SK-N-SH (cell line): ENCODE data around the gene NR1D2. TPM values are rescaled to one million over a fixed set of nuclear protein-coding genes. Genes with fewer than 3 reads are reported as not detected.

Source experiments
- CTCF ChIA-PET: fragments of 300-600, 350-600 bp; formaldehyde crosslinking; extraction: SDS; loops from one replicate; lab custom pipeline; 2021; lab: Yijun Ruan, JAX
- POLR2A ChIA-PET: fragments of 350-600 bp; sonication (Branson Sonifier 250); formaldehyde crosslinking; extraction: SDS; loops from one replicate; lab custom pipeline; 2020; ENCODE audit warnings: antibody characterized with exemption, inconsistent platforms; lab: Yijun Ruan, JAX
- DNase-seq: peaks from one replicate; pipeline ENCODE4 v3.0.0; 2012
- H2AFZ ChIP-seq: fragments of 200-600 bp; sonication (generic); 2 replicates; pipeline ENCODE4 v1.8.1; 2016; ENCODE audit warnings: antibody characterized with exemption, mild to moderate bottlenecking, low read depth
- H3F3A ChIP-seq: fragments of 200-600 bp; sonication (generic); replicated peaks from 2 replicates; pipeline ENCODE3; 2016; ENCODE audit warnings: antibody characterized with exemption, mild to moderate bottlenecking; ENCODE audit not compliant: insufficient read depth
- H3K27ac ChIP-seq, 2 experiments: fragments of 200-500 bp in 1 of 2; fragments of 200-600 bp in 1 of 2; sonication (Bioruptor generic) in 1 of 2; sonication (generic), shearing (Covaris generic) in 1 of 2; 2 replicates each; pipeline versions ENCODE4 v1.5.1 to v1.6.1; 2014 to 2016; ENCODE audit warnings: low read depth in 2 of 2, inconsistent platforms in 1 of 2, low read length in 1 of 2, mild to moderate bottlenecking in 1 of 2, mixed read lengths in 1 of 2
- H3K27me3 ChIP-seq: fragments of 200-600 bp; sonication (generic), shearing (Covaris generic); 2 replicates; pipeline ENCODE4 v1.6.1; 2016; ENCODE audit warnings: mixed run types; ENCODE audit not compliant: insufficient read depth
- H3K36me3 ChIP-seq, 2 experiments: fragments of 200-500 bp in 1 of 2; fragments of 200-600 bp in 1 of 2; sonication (Bioruptor generic) in 1 of 2; sonication (generic) in 1 of 2; replicated peaks in 1 of 2; 2 replicates each; pipeline versions ENCODE3 to v1.5.1; 2014 to 2016; ENCODE audit warnings: low read length in 1 of 2, mild to moderate bottlenecking in 1 of 2; ENCODE audit not compliant: insufficient read depth in 2 of 2, control insufficient read depth in 1 of 2
- H3K4me1 ChIP-seq, 2 experiments: fragments of 200-500 bp in 1 of 2; fragments of 200-600 bp in 1 of 2; sonication (Bioruptor generic) in 1 of 2; sonication (generic), shearing (Covaris generic) in 1 of 2; 2 replicates each; pipeline versions ENCODE4 v1.5.1 to v1.6.1; 2014 to 2016; ENCODE audit warnings: low read depth in 1 of 2, low read length in 1 of 2, mixed run types in 1 of 2; ENCODE audit not compliant: insufficient read depth in 2 of 2, control insufficient read depth in 1 of 2
- H3K4me2 ChIP-seq: fragments of 200-600 bp; sonication (generic), shearing (Covaris generic); 2 replicates; pipeline ENCODE4 v1.6.1; 2017; ENCODE audit warnings: mixed run types
- H3K4me3 ChIP-seq, 2 experiments: fragments of 200-500 bp in 1 of 2; fragments of 200-600 bp in 1 of 2; sonication (Bioruptor generic) in 1 of 2; sonication (generic), shearing (Covaris generic) in 1 of 2; 2 replicates each; pipeline versions ENCODE4 v1.5.1 to v1.8.1; 2014 to 2016; ENCODE audit warnings: low read depth in 2 of 2, inconsistent platforms in 1 of 2, low read length in 1 of 2, mild to moderate bottlenecking in 1 of 2, mixed read lengths in 1 of 2, moderate library complexity in 1 of 2
- H3K79me2 ChIP-seq: fragments of 200-600 bp; sonication (generic); 2 replicates; pipeline ENCODE4 v1.8.1; 2017; ENCODE audit warnings: mild to moderate bottlenecking; ENCODE audit not compliant: insufficient read depth
- H3K9ac ChIP-seq: fragments of 200-600 bp; sonication (generic); 2 replicates; pipeline ENCODE4 v1.6.1; 2017; ENCODE audit warnings: mixed run types
- H3K9me2 ChIP-seq: fragments of 200-600 bp; sonication (generic); 2 replicates; pipeline ENCODE4 v1.6.1; 2017; ENCODE audit warnings: mixed run types
- H3K9me3 ChIP-seq: fragments of 200-600 bp; sonication (generic); 2 replicates; pipeline ENCODE4 v1.6.1; 2017; ENCODE audit warnings: mixed run types, mild to moderate bottlenecking, moderate library complexity
- H4K20me1 ChIP-seq: fragments of 200-600 bp; sonication (generic); 2 replicates; pipeline ENCODE4 v1.6.1; 2017; ENCODE audit warnings: mild to moderate bottlenecking, mixed run types; ENCODE audit not compliant: insufficient read depth
- CHD2 ChIP-seq: fragments of 150-350 bp; IDR thresholded peaks from 2 replicates; pipeline ENCODE4 v1.6.1; 2018; ENCODE audit warnings: low read length; ENCODE audit not compliant: partially characterized antibody
- EZH2phosphoT487 ChIP-seq: fragments of 200-600 bp; sonication (generic); IDR thresholded peaks from 2 replicates; pipeline ENCODE4 v1.6.1; 2017; ENCODE audit warnings: low read depth, mixed run types, mild to moderate bottlenecking, antibody characterized with exemption, moderate library complexity, borderline replicate concordance
- JUND ChIP-seq: IDR thresholded peaks from 2 replicates; pipeline ENCODE4 v1.4.0; 2012
- MXI1 ChIP-seq: IDR thresholded peaks from 2 replicates; pipeline ENCODE4 v1.6.1; 2012; ENCODE audit warnings: mild to moderate bottlenecking, low read depth, low read length, improper control_type of control experiment
- RFX5 ChIP-seq: IDR thresholded peaks from 2 replicates; pipeline ENCODE4 v1.6.1; 2012; ENCODE audit warnings: mild to moderate bottlenecking, improper control_type of control experiment, low read length
- SIN3A ChIP-seq: IDR thresholded peaks from 2 replicates; pipeline ENCODE4 v1.6.1; 2012; ENCODE audit warnings: low read depth, mild to moderate bottlenecking, low read length, moderate library complexity, borderline replicate concordance
- TAF1 ChIP-seq: IDR thresholded peaks from 2 replicates; pipeline ENCODE4 v1.6.1; 2012; ENCODE audit warnings: low read depth, mild to moderate bottlenecking, low read length, moderate library complexity, borderline replicate concordance
- TCF12 ChIP-seq: IDR thresholded peaks from 2 replicates; pipeline ENCODE4 v1.4.0; 2012
- WGBS: methylation state at CpG from one replicate; pipeline ENCODE4 v1.1.6; 2017; ENCODE audit warnings: low lambda C conversion rate; 5-methylcytosine and 5-hydroxymethylcytosine counted together
- polyA plus RNA-seq, 3 experiments: library from polyadenylated mRNA; depleted of rRNA; stranded (reverse); fragments of >200 nt; gene quantifications; 2 replicates each; pipeline ENCODE4 v1.2.3, GENCODE V29; 2012
- TF ChIP-seq, protein P1 (sequence below): IDR thresholded peaks from 2 replicates; pipeline ENCODE4; 2012
- TF ChIP-seq, protein P2 (sequence below): IDR thresholded peaks from 2 replicates; pipeline ENCODE4 v1.4.0; 2012; ENCODE audit warnings: low read depth
- TF ChIP-seq, protein P3 (sequence below): IDR thresholded peaks from 2 replicates; pipeline ENCODE4 v1.6.1; 2012; ENCODE audit warnings: mild to moderate bottlenecking, low read depth, low read length, moderate library complexity
- TF ChIP-seq, protein P4 (sequence below): fragments of 150-350 bp; IDR thresholded peaks from 2 replicates; pipeline ENCODE4 v1.6.1; 2016; ENCODE audit warnings: mild to moderate bottlenecking, low read depth, low read length
- TF ChIP-seq, protein P5 (sequence below): fragments of 150-350 bp; IDR thresholded peaks from 2 replicates; pipeline ENCODE4 v1.6.1; 2017; ENCODE audit warnings: antibody characterized with exemption, low read length, low read depth, borderline replicate concordance

NR1D2 gene
- polyA plus RNA-seq, 1 of the 3 experiments (the other 2 are of a cell fraction) = 12.0 TPM

DNA sequence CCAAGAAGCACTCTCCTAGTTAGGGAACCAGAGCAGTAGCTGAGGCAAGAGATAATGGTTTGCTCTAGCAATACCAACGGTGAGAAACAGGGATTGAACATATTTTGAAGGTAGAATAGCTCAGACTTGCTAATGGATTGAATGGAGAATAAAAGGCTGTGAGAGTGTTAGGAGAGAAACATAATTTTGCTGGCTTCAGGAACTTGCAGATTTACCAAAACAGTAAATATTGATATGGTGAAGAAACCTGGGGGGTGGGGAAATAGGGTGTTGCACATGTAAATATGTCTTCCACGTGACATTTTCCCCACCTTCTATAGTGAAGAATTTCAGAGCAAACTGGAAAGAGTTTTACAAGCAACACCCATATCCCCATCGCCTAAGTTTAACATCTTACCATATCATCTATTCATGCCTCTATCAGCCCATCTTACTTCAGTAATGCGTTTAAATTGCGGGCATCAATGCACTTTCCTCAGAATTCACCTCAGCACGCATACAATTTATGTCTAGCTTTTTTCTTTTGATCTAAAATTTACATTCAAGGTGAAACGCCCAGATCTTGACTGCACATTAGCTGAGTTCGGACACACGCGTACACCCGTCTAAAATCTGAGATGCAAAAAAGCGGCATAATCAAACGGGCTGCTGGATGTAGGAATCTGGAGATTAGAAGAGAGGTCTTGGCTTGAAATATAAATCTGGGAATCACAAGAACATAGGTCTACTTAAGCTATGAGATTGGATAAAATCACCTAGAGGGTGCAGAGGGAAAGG is 891 bp upstream of the NR1D2 start:
- POLR2A ChIA-PET = interaction anchor here (0.5 to 2.5 kb wide), 2 partner anchors 26 to 116 kb away, joined by 3 to 18 read pairs; partner anchors contain the start of genes NKIRAS1 and RPL15
- Histone ChIP-seq H3F3A (peaks cover 14% of the 10 kb centered on the region), H3K9me3 (no peaks in the 10 kb centered on the region), H3K36me3 (peaks cover 0 to 11% of the 10 kb centered on the region in 2 experiments), H3K27ac (peak overlapping the region in 1 of 2 experiments; percentile 45; a peak in 2 of 4 replicates), H4K20me1 (peaks cover 31% of the 10 kb centered on the region), H3K4me3 (peak overlapping the region; percentile 61 to 84; a peak in 3 of 4 replicates), H2AFZ (no peak overlapping the region), H3K9ac (peak overlapping the region; percentile 80; the same call in 1 of the 2 replicates), H3K4me2 (peak overlapping the region; percentile 76), H3K79me2 (peaks cover 33% of the 10 kb centered on the region), H3K27me3 (no peaks in the 10 kb centered on the region), H3K9me2 (no peaks in the 10 kb centered on the region), H3K4me1 (peaks cover 12 to 17% of the 10 kb centered on the region in 2 experiments; a peak in 3 of 4 replicates)
- no peak for TF ChIP-seq MXI1
- TF ChIP-seq, protein P1, sequence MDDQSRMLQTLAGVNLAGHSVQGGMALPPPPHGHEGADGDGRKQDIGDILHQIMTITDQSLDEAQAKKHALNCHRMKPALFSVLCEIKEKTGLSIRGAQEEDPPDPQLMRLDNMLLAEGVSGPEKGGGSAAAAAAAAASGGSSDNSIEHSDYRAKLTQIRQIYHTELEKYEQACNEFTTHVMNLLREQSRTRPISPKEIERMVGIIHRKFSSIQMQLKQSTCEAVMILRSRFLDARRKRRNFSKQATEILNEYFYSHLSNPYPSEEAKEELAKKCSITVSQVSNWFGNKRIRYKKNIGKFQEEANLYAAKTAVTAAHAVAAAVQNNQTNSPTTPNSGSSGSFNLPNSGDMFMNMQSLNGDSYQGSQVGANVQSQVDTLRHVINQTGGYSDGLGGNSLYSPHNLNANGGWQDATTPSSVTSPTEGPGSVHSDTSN = no peak
- TF ChIP-seq, protein P2, sequence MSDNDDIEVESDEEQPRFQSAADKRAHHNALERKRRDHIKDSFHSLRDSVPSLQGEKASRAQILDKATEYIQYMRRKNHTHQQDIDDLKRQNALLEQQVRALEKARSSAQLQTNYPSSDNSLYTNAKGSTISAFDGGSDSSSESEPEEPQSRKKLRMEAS = no peak
- TF ChIP-seq, protein P3, sequence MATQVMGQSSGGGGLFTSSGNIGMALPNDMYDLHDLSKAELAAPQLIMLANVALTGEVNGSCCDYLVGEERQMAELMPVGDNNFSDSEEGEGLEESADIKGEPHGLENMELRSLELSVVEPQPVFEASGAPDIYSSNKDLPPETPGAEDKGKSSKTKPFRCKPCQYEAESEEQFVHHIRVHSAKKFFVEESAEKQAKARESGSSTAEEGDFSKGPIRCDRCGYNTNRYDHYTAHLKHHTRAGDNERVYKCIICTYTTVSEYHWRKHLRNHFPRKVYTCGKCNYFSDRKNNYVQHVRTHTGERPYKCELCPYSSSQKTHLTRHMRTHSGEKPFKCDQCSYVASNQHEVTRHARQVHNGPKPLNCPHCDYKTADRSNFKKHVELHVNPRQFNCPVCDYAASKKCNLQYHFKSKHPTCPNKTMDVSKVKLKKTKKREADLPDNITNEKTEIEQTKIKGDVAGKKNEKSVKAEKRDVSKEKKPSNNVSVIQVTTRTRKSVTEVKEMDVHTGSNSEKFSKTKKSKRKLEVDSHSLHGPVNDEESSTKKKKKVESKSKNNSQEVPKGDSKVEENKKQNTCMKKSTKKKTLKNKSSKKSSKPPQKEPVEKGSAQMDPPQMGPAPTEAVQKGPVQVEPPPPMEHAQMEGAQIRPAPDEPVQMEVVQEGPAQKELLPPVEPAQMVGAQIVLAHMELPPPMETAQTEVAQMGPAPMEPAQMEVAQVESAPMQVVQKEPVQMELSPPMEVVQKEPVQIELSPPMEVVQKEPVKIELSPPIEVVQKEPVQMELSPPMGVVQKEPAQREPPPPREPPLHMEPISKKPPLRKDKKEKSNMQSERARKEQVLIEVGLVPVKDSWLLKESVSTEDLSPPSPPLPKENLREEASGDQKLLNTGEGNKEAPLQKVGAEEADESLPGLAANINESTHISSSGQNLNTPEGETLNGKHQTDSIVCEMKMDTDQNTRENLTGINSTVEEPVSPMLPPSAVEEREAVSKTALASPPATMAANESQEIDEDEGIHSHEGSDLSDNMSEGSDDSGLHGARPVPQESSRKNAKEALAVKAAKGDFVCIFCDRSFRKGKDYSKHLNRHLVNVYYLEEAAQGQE = no peak
- no peak for TF ChIP-seq JUND
- 67% methylated on average over 13 of the region's 13 CpGs for WGBS
- no peak for DNase-seq
- CTCF ChIA-PET = interaction anchor here (1.0 to 1.2 kb wide), 2 partner anchors 10 to 25 kb away, joined by 3 to 5 read pairs; no protein-coding TSS in a partner anchor

DNA sequence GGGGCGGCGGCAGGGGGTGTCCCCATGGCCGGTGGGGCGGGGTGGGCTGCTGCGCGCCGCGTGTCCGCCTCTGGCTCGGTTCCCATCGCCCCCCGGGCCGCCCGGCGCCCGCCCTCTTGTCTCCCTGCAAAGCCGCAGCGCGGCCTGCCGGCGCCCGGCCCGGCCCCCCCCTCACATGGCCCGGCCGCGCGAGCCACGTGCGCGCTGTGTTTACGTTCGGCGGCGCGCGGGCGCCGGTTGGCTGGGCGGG is 502 bp downstream of the NR1D2 start:
- Histone ChIP-seq H3K27me3 (no peaks in the 10 kb centered on the region), H3K4me2 (no peak overlapping the region), H3K9me2 (no peaks in the 10 kb centered on the region), H3K9me3 (no peaks in the 10 kb centered on the region), H3K79me2 (peaks cover 47% of the 10 kb centered on the region), H3K4me1 (peaks cover 15 to 27% of the 10 kb centered on the region in 2 experiments), H3K9ac (peak overlapping the region; percentile 80), H3K4me3 (peak overlapping the region; percentile 48 to 84), H3K27ac (peak overlapping the region; percentile 61 to 86; a peak in 3 of 4 replicates), H3K36me3 (peaks cover 0 to 11% of the 10 kb centered on the region in 2 experiments), H2AFZ (no peak overlapping the region), H3F3A (peaks cover 14% of the 10 kb centered on the region), H4K20me1 (peaks cover 45% of the 10 kb centered on the region)
- DNase-seq = no peak
- WGBS = no CpG with 5 or more reads among the region's 39 CpGs
- CTCF ChIA-PET = no interaction called here
- POLR2A ChIA-PET = interaction anchor here (1.1 to 1.3 kb wide), 2 partner anchors 29 to 742 kb away, joined by 3 to 10 read pairs; partner anchors contain the start of genes NKIRAS1, RPL15 and UBE2E2
- TF ChIP-seq TCF12 = no peak
- no peak for TF ChIP-seq EZH2phosphoT487
- TF ChIP-seq SIN3A = 0 out of 2 replicates have a peak, but pooled peaks have one; percentile 64
- TF ChIP-seq TAF1 = peak; percentile 15; the same call in 1 of the 2 replicates
- no peak for TF ChIP-seq RFX5
- TF ChIP-seq, protein P4, sequence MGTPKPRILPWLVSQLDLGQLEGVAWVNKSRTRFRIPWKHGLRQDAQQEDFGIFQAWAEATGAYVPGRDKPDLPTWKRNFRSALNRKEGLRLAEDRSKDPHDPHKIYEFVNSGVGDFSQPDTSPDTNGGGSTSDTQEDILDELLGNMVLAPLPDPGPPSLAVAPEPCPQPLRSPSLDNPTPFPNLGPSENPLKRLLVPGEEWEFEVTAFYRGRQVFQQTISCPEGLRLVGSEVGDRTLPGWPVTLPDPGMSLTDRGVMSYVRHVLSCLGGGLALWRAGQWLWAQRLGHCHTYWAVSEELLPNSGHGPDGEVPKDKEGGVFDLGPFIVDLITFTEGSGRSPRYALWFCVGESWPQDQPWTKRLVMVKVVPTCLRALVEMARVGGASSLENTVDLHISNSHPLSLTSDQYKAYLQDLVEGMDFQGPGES = no peak
- TF ChIP-seq CHD2 = no peak
- TF ChIP-seq, protein P3 = no peak
- TF ChIP-seq, protein P5, sequence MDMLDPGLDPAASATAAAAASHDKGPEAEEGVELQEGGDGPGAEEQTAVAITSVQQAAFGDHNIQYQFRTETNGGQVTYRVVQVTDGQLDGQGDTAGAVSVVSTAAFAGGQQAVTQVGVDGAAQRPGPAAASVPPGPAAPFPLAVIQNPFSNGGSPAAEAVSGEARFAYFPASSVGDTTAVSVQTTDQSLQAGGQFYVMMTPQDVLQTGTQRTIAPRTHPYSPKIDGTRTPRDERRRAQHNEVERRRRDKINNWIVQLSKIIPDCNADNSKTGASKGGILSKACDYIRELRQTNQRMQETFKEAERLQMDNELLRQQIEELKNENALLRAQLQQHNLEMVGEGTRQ = no peak
